ENCODE measurements around the gene WDSUB1. TPM values are rescaled to one million over a fixed set of nuclear protein-coding genes. Genes with fewer than 3 reads are reported as not detected.

WDSUB1 gene
- total RNA-seq, 4 donors from 2014 or later = 3.8 to 9.4 (median 5.5) TPM

DNA sequence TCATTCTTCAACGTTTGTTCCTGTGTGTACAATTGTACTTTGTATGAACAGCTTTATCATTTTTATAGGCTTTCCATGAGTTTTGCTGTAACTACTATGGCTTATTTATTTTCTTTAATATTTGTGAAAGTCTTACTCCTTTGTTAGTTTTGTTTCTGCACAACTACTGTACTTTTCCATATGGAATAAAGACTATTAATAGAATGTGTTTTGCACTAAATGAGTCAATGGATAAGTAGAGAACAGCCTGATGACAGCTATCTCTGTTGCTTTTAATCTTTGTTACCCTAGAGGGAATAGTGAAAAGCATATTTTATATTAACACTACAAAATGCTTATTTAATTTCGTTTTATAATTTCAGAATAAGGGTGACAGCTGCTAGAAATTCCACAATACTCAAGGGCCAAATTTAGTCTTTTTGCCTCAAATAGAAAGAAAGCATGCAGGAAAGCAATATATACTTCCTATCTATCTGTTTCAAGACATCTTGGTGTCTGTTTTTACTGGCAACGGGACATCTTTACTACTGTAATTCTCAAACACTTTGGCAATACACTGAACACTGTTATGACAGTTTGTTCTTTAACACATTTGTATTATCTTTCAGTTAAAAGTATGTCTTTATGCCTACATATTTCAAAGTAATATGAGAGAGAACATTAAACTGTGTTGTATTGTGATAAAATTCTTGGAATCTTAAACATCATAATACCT, 53.9 kb downstream of the WDSUB1 start:
- TF ChIP-seq CTCF (IDR thresholded peaks at IDR 0.05) (no peak), EP300 (IDR thresholded peaks at IDR 0.05) (no peak), POLR2AphosphoS5 (IDR thresholded peaks at IDR 0.05) (no peak), POLR2A (IDR thresholded peaks at IDR 0.05) (no peak)
- Histone ChIP-seq H3K4me3 (no peak overlapping the region), H3K36me3 (peaks cover 88% of the 10 kb centered on the region), H3K9me3 (no peaks in the 10 kb centered on the region), H3K27me3 (no peaks in the 10 kb centered on the region), H3K27ac (no peak overlapping the region), H3K4me1 (no peaks in the 10 kb centered on the region)
- 45% methylated on average over 3 of the region's 3 CpGs for WGBS
- DNase-seq (ENCODE audit: low spot score in 2 of 2) = no peak

DNA sequence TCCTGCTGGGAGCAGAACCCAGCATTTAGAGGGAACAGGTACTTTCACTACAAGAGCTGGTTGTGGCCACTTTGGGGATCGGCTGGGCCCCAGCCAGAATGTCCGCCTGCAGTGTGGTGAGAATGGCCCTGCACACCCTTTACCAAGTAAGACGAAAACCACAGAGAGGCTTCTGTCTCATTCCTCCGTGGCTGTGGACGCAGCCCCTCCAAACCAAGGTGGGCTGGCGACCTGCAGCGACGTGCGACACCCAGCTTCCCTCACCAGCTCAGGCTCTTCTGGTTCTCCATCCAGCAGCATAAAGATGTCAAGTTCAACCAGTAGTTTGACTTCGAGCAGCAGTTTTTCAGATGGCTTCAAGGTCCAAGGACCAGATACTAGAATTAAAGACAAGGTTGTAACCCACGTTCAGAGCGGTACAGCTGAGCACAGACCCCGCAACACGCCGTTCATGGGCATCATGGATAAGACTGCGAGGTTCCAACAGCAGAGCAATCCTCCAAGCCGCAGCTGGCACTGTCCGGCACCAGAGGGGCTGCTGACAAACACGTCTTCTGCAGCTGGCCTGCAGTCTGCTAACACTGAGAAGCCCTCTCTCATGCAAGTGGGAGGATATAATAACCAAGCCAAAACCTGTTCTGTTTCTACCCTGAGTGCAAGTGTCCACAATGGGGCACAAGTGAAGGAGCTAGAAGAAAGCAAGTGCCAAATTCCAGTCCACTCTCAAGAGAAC, 56.2 kb downstream of the WDSUB1 start:
- WGBS = 96% methylated on average over 9 of the region's 19 CpGs
- no peaks in the 10 kb centered on the region for H3K4me1 ChIP-seq
- TF ChIP-seq CTCF (IDR thresholded peaks at IDR 0.05) (no peak), POLR2A (IDR thresholded peaks at IDR 0.05) (no peak), POLR2AphosphoS5 (IDR thresholded peaks at IDR 0.05) (no peak), EP300 (IDR thresholded peaks at IDR 0.05) (no peak)

DNA sequence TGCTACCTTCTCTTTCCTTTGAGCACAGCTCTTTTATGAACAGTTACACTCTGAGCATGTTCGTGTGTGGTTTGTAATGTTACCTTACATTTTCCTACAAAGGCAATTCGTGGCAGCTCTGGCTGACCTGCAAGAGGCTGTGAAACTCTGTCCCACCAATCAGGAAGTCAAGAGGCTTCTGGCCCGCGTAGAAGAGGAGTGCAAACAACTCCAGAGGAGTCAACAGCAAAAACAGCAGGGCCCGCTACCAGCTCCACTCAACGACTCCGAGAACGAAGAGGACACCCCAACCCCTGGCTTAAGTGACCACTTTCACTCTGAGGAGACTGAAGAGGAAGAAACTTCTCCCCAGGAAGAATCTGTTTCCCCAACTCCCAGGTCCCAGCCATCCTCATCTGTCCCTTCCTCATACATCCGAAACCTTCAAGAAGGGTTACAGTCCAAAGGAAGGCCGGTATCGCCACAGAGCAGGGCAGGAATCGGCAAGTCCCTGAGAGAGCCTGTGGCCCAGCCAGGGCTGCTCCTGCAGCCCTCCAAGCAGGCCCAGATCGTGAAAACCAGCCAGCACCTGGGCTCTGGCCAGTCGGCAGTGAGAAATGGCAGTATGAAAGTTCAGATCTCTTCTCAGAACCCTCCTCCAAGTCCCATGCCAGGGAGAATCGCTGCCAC, 56.9 kb downstream of the WDSUB1 start:
- no peak for DNase-seq (ENCODE audit: low spot score in 2 of 2)
- H3K4me3 ChIP-seq = no peak overlapping the region
- H3K36me3 ChIP-seq = peaks cover 62% of the 10 kb centered on the region
- no peaks in the 10 kb centered on the region for H3K4me1 ChIP-seq
- WGBS = 95% methylated on average over 8 of the region's 15 CpGs
- no peaks in the 10 kb centered on the region for H3K9me3 ChIP-seq
- H3K27me3 ChIP-seq = no peaks in the 10 kb centered on the region
- TF ChIP-seq EP300 (IDR thresholded peaks at IDR 0.05) (no peak), POLR2A (IDR thresholded peaks at IDR 0.05) (no peak), CTCF (IDR thresholded peaks at IDR 0.05) (no peak), POLR2AphosphoS5 (IDR thresholded peaks at IDR 0.05) (no peak)
- no peak overlapping the region for H3K27ac ChIP-seq

More for the DNA sequence above, 56.2 kb downstream of the WDSUB1 start:
- Histone ChIP-seq H3K9me3 (no peaks in the 10 kb centered on the region), H3K36me3 (peaks cover 68% of the 10 kb centered on the region), H3K27me3 (no peaks in the 10 kb centered on the region), H3K4me3 (no peak overlapping the region), H3K27ac (no peak overlapping the region)
- no peak for DNase-seq (ENCODE audit: low spot score in 2 of 2)

DNA sequence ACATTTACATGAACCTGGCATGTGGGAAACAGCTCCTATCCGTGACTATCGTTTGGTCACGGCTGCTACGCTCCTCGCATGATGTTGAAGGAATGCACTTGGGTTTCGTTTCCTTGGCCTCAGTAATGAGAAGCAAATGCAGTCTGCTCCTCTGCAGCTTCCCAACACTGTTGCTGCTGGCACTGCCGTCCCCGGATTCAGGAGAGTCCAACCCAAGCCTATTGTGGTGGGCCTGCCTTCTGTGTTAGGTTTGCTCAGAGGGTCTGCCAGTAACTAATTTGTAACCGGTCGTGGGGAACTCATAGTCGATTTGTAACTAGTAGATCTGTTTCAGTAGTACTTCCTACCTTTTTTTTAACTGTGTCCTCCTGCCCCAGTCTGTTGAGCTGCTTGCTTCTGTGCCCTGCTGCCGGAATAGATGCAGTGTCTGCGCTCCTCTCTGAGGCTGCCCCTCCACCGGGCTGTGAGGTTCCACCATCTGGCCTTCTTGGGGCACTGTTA, 58.4 kb downstream of the WDSUB1 start:
- no peaks in the 10 kb centered on the region for H3K4me1 ChIP-seq

More for the DNA sequence above, 58.4 kb downstream of the WDSUB1 start:
- Histone ChIP-seq H3K36me3 (peaks cover 63% of the 10 kb centered on the region), H3K4me3 (no peak overlapping the region), H3K27me3 (no peaks in the 10 kb centered on the region), H3K27ac (no peak overlapping the region), H3K9me3 (no peaks in the 10 kb centered on the region)
- DNase-seq (ENCODE audit: low spot score in 2 of 2) = no peak
- 68% methylated on average over 14 of the region's 14 CpGs for WGBS
- TF ChIP-seq POLR2A (IDR thresholded peaks at IDR 0.05) = no peak
- no peak for TF ChIP-seq CTCF (IDR thresholded peaks at IDR 0.05)
- no peak for TF ChIP-seq POLR2AphosphoS5 (IDR thresholded peaks at IDR 0.05)
- no peak for TF ChIP-seq EP300 (IDR thresholded peaks at IDR 0.05)
